Breast epithelium (tissue), 4 donors: Measurements from ENCODE around the gene PRKN. TPM values are rescaled to one million over a fixed set of nuclear protein-coding genes. Genes with fewer than 3 reads are reported as not detected.

Experiments used
- DNase-seq, 2 donors: peaks; one replicate each; pipeline ENCODE4 v3.0.0-alpha.2; 2019; ENCODE audit warnings: low spot score in 2 of 2
- H3K27ac ChIP-seq, 2 donors: fragments of 200-600 bp; sonication (generic) in 1 of 2; one replicate each; pipeline ENCODE4 v1.5.1; 2016 to 2019; ENCODE audit warnings: mild to moderate bottlenecking in 1 of 2
- H3K27me3 ChIP-seq, 2 donors: fragments of 200-600 bp; sonication (generic) in 1 of 2; one replicate each; pipeline versions ENCODE4 v1.5.1 to v1.6.0; 2017 to 2019; ENCODE audit warnings: control low read depth in 1 of 2, mild to moderate bottlenecking in 1 of 2
- H3K36me3 ChIP-seq: fragments of 200-600 bp; one replicate; pipeline ENCODE4 v1.5.1; 2019
- H3K4me1 ChIP-seq, 2 donors: fragments of 200-600 bp; sonication (generic); one replicate each; pipeline ENCODE4 v1.5.1; 2016 to 2019; ENCODE audit warnings: control low read depth in 1 of 2
- H3K4me3 ChIP-seq, 3 donors: fragments of 200-600 bp; sonication (generic); 1 replicate in 2 of 3; 2 replicates in 1 of 3; pipeline ENCODE4 v1.5.1; 2016 to 2019; ENCODE audit warnings: mild to moderate bottlenecking in 3 of 3, moderate library complexity in 2 of 3
- H3K9me3 ChIP-seq, 2 donors: fragments of 200-600 bp; sonication (generic) in 1 of 2; one replicate each; pipeline ENCODE4 v1.5.1; 2016 to 2019; ENCODE audit warnings: control low read depth in 1 of 2
- CTCF ChIP-seq, 3 donors: fragments of 450-650 bp; IDR thresholded peaks; one replicate each; pipeline ENCODE4 v1.5.1; 2016 to 2017; ENCODE audit warnings: antibody characterized with exemption in 3 of 3, mild to moderate bottlenecking in 3 of 3, moderate library complexity in 3 of 3
- POLR2A ChIP-seq: fragments of 450-650 bp; IDR thresholded peaks from one replicate; pipeline ENCODE4 v1.6.1; 2016; ENCODE audit warnings: antibody characterized with exemption, mild to moderate bottlenecking, moderate library complexity
- POLR2AphosphoS5 ChIP-seq, 3 donors: sonication (generic); formaldehyde crosslinking; IDR thresholded peaks; one replicate each; pipeline ENCODE4 v1.6.1; 2017; ENCODE audit warnings: antibody characterized with exemption in 3 of 3
- intact Hi-C: fragments of 100-400 bp; cut with DNase I; formaldehyde crosslinking; loops from one replicate; pipeline ENCODE4 v1.15.1; 2023; ENCODE audit warnings: low total_unique reads
- total RNA-seq, 3 donors: library from RNA; depleted of rRNA; stranded (reverse); fragments of >200 nt; gene quantifications; one replicate each; pipeline ENCODE4 v1.1.0, GENCODE V29; 2016

Gene PRKN
- total RNA-seq, 3 donors from 2014 or later = 7.2 to 19.0 (median 11.2) TPM

GRCh38 chr6:162053084-162053483 lies 674.5 kb downstream of the PRKN start:
- no peak for DNase-seq
- Histone ChIP-seq H3K27me3 (no peaks in the 10 kb centered on the region), H3K27ac (no peak overlapping the region), H3K4me3 (no peak overlapping the region), H3K4me1 (no peaks in the 10 kb centered on the region), H3K9me3 (no peaks in the 10 kb centered on the region), H3K36me3 (no peaks in the 10 kb centered on the region)
- TF ChIP-seq CTCF (IDR thresholded peaks at IDR 0.05) (no peak), POLR2A (no peak), POLR2AphosphoS5 (IDR thresholded peaks at IDR 0.05) (no peak)
- intact Hi-C loops = loop anchor here (5.0 kb wide), 1 partner anchor 829 kb away; no protein-coding TSS in a partner anchor

- no peak for TF ChIP-seq POLR2AphosphoS5 (IDR thresholded peaks at IDR 0.05)
- TF ChIP-seq CTCF (IDR thresholded peaks at IDR 0.05) = no peak
- no peak for TF ChIP-seq POLR2A
Measured at GRCh38 chr6:162050579-162050978, 677.0 kb downstream of the PRKN start.

GRCh38 chr6:162046324-162046723 lies 681.2 kb downstream of the PRKN start:
- intact Hi-C loops = no loop called here

More at GRCh38 chr6:162050579-162050978, 677.0 kb downstream of the PRKN start:
- no peak for DNase-seq
- intact Hi-C loops = loop anchor here (5.0 kb wide), 1 partner anchor 832 kb away; no protein-coding TSS in a partner anchor
- H3K27me3 ChIP-seq = no peaks in the 10 kb centered on the region
- H3K27ac ChIP-seq = no peak overlapping the region
- H3K36me3 ChIP-seq = no peaks in the 10 kb centered on the region
- no peaks in the 10 kb centered on the region for H3K9me3 ChIP-seq
- no peak overlapping the region for H3K4me3 ChIP-seq
- no peaks in the 10 kb centered on the region for H3K4me1 ChIP-seq

GRCh38 chr6:162032620-162033019 lies 694.9 kb downstream of the PRKN start:
- no peak for DNase-seq
- Histone ChIP-seq H3K36me3 (no peaks in the 10 kb centered on the region), H3K4me3 (no peak overlapping the region), H3K4me1 (no peaks in the 10 kb centered on the region), H3K27ac (no peak overlapping the region), H3K9me3 (no peaks in the 10 kb centered on the region), H3K27me3 (no peaks in the 10 kb centered on the region)
- intact Hi-C loops = no loop called here
- TF ChIP-seq POLR2A (no peak), POLR2AphosphoS5 (IDR thresholded peaks at IDR 0.05) (peak in 1 of 3 donors; percentile 52), CTCF (IDR thresholded peaks at IDR 0.05) (no peak)

More at GRCh38 chr6:162046324-162046723, 681.2 kb downstream of the PRKN start:
- H3K9me3 ChIP-seq = no peaks in the 10 kb centered on the region
- H3K27me3 ChIP-seq = no peaks in the 10 kb centered on the region
- TF ChIP-seq POLR2AphosphoS5 (IDR thresholded peaks at IDR 0.05) (no peak), CTCF (IDR thresholded peaks at IDR 0.05) (no peak), POLR2A (no peak)
- DNase-seq = no peak
- H3K4me1 ChIP-seq = no peaks in the 10 kb centered on the region
- no peak overlapping the region for H3K4me3 ChIP-seq
- H3K36me3 ChIP-seq = no peaks in the 10 kb centered on the region
- no peak overlapping the region for H3K27ac ChIP-seq

GRCh38 chr6:162029873-162030576 lies 697.5 kb downstream of the PRKN start:
- no peaks in the 10 kb centered on the region for H3K27me3 ChIP-seq
- no peak for DNase-seq
- H3K4me1 ChIP-seq = no peaks in the 10 kb centered on the region
- no peak overlapping the region for H3K4me3 ChIP-seq
- intact Hi-C loops = no loop called here
- H3K27ac ChIP-seq = no peak overlapping the region
- no peaks in the 10 kb centered on the region for H3K9me3 ChIP-seq
- TF ChIP-seq POLR2A (no peak), POLR2AphosphoS5 (IDR thresholded peaks at IDR 0.05) (no peak), CTCF (IDR thresholded peaks at IDR 0.05) (no peak)
- no peaks in the 10 kb centered on the region for H3K36me3 ChIP-seq
